WTC11 (cell line): Measurements from ENCODE around the gene VLDLR. TPM values are rescaled to one million over a fixed set of nuclear protein-coding genes. Genes with fewer than 3 reads are reported as not detected.

ENCODE experiments used
- ATAC-seq: fragments of 200-7000 bp; cut with Tn5 transposase; 2 replicates; pipeline ENCODE4 v1.10.0; 2021; ENCODE audit warnings: mild to moderate bottlenecking, moderate library complexity
- CTCF ChIA-PET: fragments of 300-600 bp; sonication (Branson Sonifier 250); formaldehyde crosslinking; loops from one replicate; lab custom pipeline; 2021; ENCODE audit warnings: antibody characterized with exemption; lab: Charles Lee
- POLR2A ChIA-PET: fragments of 350-600 bp; sonication (Branson Sonifier 250); formaldehyde crosslinking; loops from one replicate; lab custom pipeline; 2021; ENCODE audit warnings: antibody characterized with exemption; lab: Charles Lee
- DNase-seq: peaks from one replicate; pipeline ENCODE4 v3.0.0; 2021; ENCODE audit warnings: low spot score
- H3K27ac Mint-ChIP-seq: 2 replicates; pipeline ENCODE4 v1.8.0; 2021; ENCODE audit warnings: mixed read lengths
- H3K27me3 Mint-ChIP-seq: 2 replicates; pipeline ENCODE4 v1.8.0; 2021; ENCODE audit warnings: low read depth, mild to moderate bottlenecking, moderate library complexity, mixed read lengths
- H3K36me3 Mint-ChIP-seq: 2 replicates; pipeline ENCODE4 v1.8.0; 2021; ENCODE audit warnings: mixed read lengths
- H3K4me1 Mint-ChIP-seq: 2 replicates; pipeline ENCODE4 v1.8.0; 2022; ENCODE audit warnings: mixed read lengths
- H3K4me3 Mint-ChIP-seq: 2 replicates; pipeline ENCODE4 v1.8.0; 2021; ENCODE audit warnings: mild to moderate bottlenecking, moderate library complexity, mixed read lengths
- H3K9me3 Mint-ChIP-seq: 2 replicates; pipeline ENCODE4 v1.8.0; 2021; ENCODE audit warnings: mixed read lengths
- GABPB1 ChIP-seq: sonication (generic); formaldehyde crosslinking; IDR thresholded peaks from 2 replicates; pipeline ENCODE4 v1.8.1; 2023; ENCODE audit warnings: mild to moderate bottlenecking, missing genetic modification reagents
- NFE2L1 ChIP-seq: sonication (generic); formaldehyde crosslinking; IDR thresholded peaks from 2 replicates; pipeline ENCODE4 v1.8.1; 2023; ENCODE audit warnings: missing genetic modification reagents
- NR2C2 ChIP-seq: sonication (generic); formaldehyde crosslinking; IDR thresholded peaks from 2 replicates; pipeline ENCODE4 v1.8.0; 2022; ENCODE audit warnings: mild to moderate bottlenecking, missing genetic modification reagents
- PRDM15 ChIP-seq: sonication (generic); formaldehyde crosslinking; IDR thresholded peaks from 2 replicates; pipeline ENCODE4 v1.8.0; 2022; ENCODE audit warnings: missing genetic modification reagents
- ZBTB43 ChIP-seq: sonication (generic); formaldehyde crosslinking; IDR thresholded peaks from 2 replicates; pipeline ENCODE4 v1.8.1; 2023; ENCODE audit warnings: mild to moderate bottlenecking, missing genetic modification reagents
- ZNF532 ChIP-seq: fragments of 250-450 bp; sonication (Bioruptor Pico); IDR thresholded peaks from 2 replicates; pipeline ENCODE4 v1.9.0; 2021; ENCODE audit warnings: mild to moderate bottlenecking, borderline replicate concordance
- ZNF671 ChIP-seq: fragments of 250-450 bp; sonication (Bioruptor Pico); IDR thresholded peaks from 2 replicates; pipeline ENCODE4 v1.8.0; 2021; ENCODE audit warnings: mild to moderate bottlenecking
- total RNA-seq: library from RNA; stranded (reverse); gene quantifications from 3 replicates; pipeline ENCODE4 v1.2.3, GENCODE V29; 2021
- TF ChIP-seq, protein P1 (sequence below): fragments of 250-450 bp; sonication (Bioruptor Pico); IDR thresholded peaks from 2 replicates; pipeline ENCODE4 v1.9.0; 2021; ENCODE audit warnings: mild to moderate bottlenecking
- TF ChIP-seq, protein P2 (sequence below): fragments of 250-450 bp; sonication (Bioruptor Pico); IDR thresholded peaks from 2 replicates; pipeline ENCODE4 v2.1.2; 2022; ENCODE audit warnings: mild to moderate bottlenecking, moderate library complexity
- TF ChIP-seq, protein P3 (sequence below): sonication (generic); formaldehyde crosslinking; IDR thresholded peaks from 2 replicates; pipeline ENCODE4 v1.8.1; 2023; ENCODE audit warnings: mild to moderate bottlenecking, missing genetic modification reagents, moderate library complexity
- TF ChIP-seq, protein P4 (sequence below): sonication (generic); formaldehyde crosslinking; IDR thresholded peaks from 2 replicates; pipeline ENCODE4 v1.8.1; 2022; ENCODE audit warnings: low read depth, mild to moderate bottlenecking, moderate library complexity, missing genetic modification reagents, borderline replicate concordance
- TF ChIP-seq, protein P5 (sequence below): sonication (generic); formaldehyde crosslinking; conservative IDR thresholded peaks from 2 replicates; pipeline ENCODE4 v1.8.1; 2022; ENCODE audit warnings: mild to moderate bottlenecking, missing genetic modification reagents

The VLDLR gene
- total RNA-seq, 1 experiment from 2014 or later, result 40.8 TPM

- no peaks in the 10 kb centered on the region for H3K36me3 Mint-ChIP-seq
- POLR2A ChIA-PET, result no interaction called here
- ATAC-seq (no peak), DNase-seq (no peak)
- CTCF ChIA-PET, result interaction anchor here (1.0 to 1.5 kb wide), 2 partner anchors 28 kb away, joined by 3 to 5 read pairs; no protein-coding TSS in a partner anchor
- H3K9me3 Mint-ChIP-seq, result no peaks in the 10 kb centered on the region; the same call in 1 of the 2 replicates
- peaks cover 29% of the 10 kb centered on the region for H3K4me1 Mint-ChIP-seq
- TF ChIP-seq, protein P1, sequence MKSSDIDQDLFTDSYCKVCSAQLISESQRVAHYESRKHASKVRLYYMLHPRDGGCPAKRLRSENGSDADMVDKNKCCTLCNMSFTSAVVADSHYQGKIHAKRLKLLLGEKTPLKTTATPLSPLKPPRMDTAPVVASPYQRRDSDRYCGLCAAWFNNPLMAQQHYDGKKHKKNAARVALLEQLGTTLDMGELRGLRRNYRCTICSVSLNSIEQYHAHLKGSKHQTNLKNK (CRISPR knock-in tag), result no peak
- TF ChIP-seq, protein P2, sequence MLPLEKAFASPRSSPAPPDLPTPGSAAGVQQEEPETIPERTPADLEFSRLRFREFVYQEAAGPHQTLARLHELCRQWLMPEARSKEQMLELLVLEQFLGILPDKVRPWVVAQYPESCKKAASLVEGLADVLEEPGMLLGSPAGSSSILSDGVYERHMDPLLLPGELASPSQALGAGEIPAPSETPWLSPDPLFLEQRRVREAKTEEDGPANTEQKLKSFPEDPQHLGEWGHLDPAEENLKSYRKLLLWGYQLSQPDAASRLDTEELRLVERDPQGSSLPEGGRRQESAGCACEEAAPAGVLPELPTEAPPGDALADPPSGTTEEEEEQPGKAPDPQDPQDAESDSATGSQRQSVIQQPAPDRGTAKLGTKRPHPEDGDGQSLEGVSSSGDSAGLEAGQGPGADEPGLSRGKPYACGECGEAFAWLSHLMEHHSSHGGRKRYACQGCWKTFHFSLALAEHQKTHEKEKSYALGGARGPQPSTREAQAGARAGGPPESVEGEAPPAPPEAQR (CRISPR knock-in tag), result no peak
- TF ChIP-seq PRDM15 (CRISPR knock-in tag) (no peak), NR2C2 (CRISPR knock-in tag) (no peak), NFE2L1 (CRISPR knock-in tag) (no peak), GABPB1 (CRISPR knock-in tag) (no peak), ZNF671 (CRISPR knock-in tag) (no peak), ZNF532 (no peak), ZBTB43 (no peak)
- TF ChIP-seq, protein P3, sequence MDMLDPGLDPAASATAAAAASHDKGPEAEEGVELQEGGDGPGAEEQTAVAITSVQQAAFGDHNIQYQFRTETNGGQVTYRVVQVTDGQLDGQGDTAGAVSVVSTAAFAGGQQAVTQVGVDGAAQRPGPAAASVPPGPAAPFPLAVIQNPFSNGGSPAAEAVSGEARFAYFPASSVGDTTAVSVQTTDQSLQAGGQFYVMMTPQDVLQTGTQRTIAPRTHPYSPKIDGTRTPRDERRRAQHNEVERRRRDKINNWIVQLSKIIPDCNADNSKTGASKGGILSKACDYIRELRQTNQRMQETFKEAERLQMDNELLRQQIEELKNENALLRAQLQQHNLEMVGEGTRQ (CRISPR knock-in tag), result no peak
- TF ChIP-seq, protein P4, sequence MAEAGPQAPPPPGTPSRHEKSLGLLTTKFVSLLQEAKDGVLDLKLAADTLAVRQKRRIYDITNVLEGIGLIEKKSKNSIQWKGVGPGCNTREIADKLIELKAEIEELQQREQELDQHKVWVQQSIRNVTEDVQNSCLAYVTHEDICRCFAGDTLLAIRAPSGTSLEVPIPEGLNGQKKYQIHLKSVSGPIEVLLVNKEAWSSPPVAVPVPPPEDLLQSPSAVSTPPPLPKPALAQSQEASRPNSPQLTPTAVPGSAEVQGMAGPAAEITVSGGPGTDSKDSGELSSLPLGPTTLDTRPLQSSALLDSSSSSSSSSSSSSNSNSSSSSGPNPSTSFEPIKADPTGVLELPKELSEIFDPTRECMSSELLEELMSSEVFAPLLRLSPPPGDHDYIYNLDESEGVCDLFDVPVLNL (CRISPR knock-in tag), result no peak
- TF ChIP-seq, protein P5, sequence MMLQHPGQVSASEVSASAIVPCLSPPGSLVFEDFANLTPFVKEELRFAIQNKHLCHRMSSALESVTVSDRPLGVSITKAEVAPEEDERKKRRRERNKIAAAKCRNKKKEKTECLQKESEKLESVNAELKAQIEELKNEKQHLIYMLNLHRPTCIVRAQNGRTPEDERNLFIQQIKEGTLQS (CRISPR knock-in tag), result no peak
- H3K4me3 Mint-ChIP-seq, result peak overlapping the region; percentile 50; the same call in 1 of the 2 replicates
- no peaks in the 10 kb centered on the region for H3K27me3 Mint-ChIP-seq
- peak overlapping the region; percentile 96 for H3K27ac Mint-ChIP-seq
These were observed 78.8 kb downstream of the VLDLR start for GRCh38 chr9:2700398-2700797.
